D721Med (cell line): ENCODE measurements around the gene MYO18B.

Experiments used
- DNase-seq: peaks from one replicate; pipeline ENCODE4 v3.0.0; 2011; ENCODE audit warnings: low spot score; ENCODE audit not compliant: insufficient read length
- FAIRE-seq: peaks from 2 replicates; lab custom pipeline; 2011; peaks lifted over from hg19 to GRCh38; lab: Jason Lieb, UNC
- TF ChIP-seq, protein P1 (sequence below): IDR thresholded peaks from 2 replicates; pipeline ENCODE4 v1.5.1; 2012; ENCODE audit warnings: mild to moderate bottlenecking, control low read depth; ENCODE audit not compliant: insufficient read depth; ENCODE audit errors: missing control alignments

Gene MYO18B

DNA sequence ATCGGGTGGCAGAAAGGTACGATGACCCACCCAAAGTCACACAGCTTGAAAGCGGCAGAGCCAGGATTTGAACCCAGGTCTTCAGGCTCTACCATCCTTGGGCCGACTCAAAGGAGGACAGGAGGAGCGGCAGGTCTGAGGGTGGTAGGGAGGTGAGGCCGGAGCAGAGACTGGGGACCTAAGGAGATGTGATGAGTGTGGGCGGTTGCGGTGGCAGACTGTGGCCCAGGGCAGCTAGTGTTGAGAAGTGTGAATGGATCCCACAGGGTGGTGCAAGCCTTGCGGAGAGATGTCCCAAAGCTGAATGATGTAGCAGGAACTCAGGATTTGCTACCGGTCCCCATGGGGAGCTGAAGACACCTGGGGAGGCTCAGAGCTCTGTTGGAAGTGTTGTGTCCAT is 180.2 kb downstream of the MYO18B start:
- FAIRE-seq (no peak), DNase-seq (no peak)
- TF ChIP-seq, protein P1, sequence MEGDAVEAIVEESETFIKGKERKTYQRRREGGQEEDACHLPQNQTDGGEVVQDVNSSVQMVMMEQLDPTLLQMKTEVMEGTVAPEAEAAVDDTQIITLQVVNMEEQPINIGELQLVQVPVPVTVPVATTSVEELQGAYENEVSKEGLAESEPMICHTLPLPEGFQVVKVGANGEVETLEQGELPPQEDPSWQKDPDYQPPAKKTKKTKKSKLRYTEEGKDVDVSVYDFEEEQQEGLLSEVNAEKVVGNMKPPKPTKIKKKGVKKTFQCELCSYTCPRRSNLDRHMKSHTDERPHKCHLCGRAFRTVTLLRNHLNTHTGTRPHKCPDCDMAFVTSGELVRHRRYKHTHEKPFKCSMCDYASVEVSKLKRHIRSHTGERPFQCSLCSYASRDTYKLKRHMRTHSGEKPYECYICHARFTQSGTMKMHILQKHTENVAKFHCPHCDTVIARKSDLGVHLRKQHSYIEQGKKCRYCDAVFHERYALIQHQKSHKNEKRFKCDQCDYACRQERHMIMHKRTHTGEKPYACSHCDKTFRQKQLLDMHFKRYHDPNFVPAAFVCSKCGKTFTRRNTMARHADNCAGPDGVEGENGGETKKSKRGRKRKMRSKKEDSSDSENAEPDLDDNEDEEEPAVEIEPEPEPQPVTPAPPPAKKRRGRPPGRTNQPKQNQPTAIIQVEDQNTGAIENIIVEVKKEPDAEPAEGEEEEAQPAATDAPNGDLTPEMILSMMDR = no peak

DNA sequence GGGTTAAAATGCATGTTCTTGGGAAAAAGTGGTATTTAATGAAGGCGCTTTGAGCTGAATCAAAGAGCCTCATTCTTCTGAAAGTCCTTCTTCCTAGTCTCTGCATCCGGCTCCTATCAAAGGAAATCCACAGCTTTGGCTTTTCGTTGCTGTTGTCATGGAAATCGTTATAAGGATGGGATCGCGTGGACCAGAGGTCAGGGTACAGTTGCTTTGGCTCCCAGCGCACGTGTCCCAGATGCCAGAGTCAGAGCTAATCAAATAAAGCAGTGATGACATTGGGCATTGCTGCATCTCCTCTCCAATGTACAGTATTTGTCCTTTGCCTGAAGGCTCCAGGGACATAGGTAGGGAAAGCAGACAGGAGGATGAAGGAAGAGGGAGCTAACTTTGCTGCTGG is 181.9 kb downstream of the MYO18B start:
- DNase-seq (no peak), FAIRE-seq (no peak)
- TF ChIP-seq, protein P1 = no peak

DNA sequence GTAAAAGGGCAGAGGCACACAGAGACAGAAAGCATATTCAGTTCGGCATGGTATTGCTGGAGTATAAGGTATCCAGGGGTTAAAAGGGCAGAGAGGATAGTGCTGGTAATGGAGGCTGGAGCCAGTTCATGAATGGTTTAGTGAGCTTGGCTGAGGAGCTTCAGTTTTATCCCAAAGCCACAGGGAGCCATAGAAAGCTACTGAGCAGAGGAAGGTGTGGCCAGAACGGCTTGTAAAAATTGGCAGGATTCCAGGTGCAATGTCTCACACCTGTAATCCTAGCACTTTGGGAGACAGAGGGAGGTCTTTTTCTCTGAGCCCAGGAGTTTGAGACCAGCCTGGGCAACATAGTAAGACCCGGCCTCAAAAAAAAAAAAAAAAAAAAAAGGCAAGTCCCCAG is 186.1 kb downstream of the MYO18B start:
- no peak for FAIRE-seq
- TF ChIP-seq, protein P1 = no peak
- no peak for DNase-seq

DNA sequence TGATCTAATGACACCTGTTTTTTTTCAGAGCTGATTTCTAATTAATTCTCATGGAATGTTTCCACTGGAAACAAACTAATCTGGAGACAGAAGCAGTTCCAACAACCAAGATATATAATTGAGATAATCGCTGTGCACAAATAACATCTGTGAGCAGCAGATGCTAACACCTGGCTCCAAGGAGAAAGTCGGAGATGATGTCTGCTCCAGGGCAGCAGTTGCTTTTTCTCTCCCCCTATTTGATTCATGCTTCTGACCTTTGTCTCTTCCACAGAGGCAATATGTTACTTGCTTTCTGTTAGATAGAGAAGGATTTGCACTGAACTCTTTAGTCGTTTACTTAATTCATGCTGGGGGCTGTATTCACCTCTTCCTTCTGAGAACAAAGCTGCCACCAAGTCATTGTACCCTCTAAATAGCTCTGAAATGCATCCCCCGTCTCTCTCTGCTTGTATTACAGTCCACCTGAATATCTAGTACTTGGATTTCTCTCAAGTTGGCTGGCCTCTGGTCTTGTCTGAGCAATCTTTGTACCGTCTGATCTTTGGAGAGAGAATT is 187.4 kb downstream of the MYO18B start:
- FAIRE-seq (no peak), DNase-seq (no peak)
- TF ChIP-seq, protein P1 = no peak

DNA sequence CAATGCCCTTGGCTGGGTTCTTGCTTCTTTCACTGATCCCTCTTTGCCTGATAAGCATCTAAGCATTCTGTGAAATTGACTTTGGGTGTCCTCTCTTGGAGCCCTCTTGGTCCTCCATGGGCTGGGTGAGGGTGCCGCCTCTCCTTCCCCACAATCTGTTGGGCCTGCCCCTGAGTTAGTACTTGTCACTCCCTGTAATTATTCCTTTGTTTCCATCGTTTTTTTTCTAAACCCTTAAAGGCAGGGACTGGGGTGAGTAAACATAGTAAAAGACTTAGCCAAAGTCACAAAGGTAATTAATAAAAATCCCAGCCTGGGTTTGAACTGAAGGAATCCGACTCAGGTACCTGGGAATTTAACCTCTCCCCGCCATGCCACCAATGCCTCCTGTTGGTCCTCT is 188.1 kb downstream of the MYO18B start:
- no peak for DNase-seq
- TF ChIP-seq, protein P1 = no peak
- FAIRE-seq = no peak

DNA sequence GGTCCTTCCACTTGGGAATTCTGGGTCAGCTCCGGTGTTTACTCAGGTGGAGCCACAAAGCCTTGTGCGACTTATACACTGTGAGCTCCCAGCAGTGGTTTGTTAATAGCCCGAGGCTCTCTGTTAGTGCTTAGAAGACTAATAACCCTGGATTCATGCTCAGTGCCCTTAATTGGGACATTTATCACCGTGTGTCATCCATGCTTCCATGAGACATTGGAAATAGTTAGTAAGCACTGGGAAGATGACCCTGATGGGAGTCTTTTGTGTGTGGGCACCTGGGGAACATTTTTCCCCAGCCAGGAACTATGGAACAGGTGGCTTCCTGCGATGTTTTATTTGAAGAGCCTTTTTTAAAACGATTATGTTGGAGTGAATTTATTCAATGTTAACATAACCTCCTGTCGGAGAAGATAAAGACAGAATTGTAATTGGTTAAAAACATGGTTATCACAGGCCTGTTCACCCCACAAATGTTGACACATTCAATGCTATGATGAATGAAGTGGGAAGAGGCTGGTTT is 188.9 kb downstream of the MYO18B start:
- FAIRE-seq (no peak), DNase-seq (no peak)

More for the DNA sequence above, 188.9 kb downstream of the MYO18B start:
- TF ChIP-seq, protein P1 = no peak
